Endothelial cell of umbilical vein (primary cell): ENCODE data around the gene ADAMTSL5. TPM values are rescaled to one million over a fixed set of nuclear protein-coding genes. Genes with fewer than 3 reads are reported as not detected.

Experiments
- BruUV-seq: library from RNA; stranded (reverse); fragments of 400-500 nt; replicated peaks from 2 replicates; lab custom pipeline; 2021; lab: Mats Ljungman, UMichigan
- CTCF ChIA-PET: fragments of 300-600, 350-600 bp; sonication (Branson Sonifier 250); formaldehyde crosslinking; loops from one replicate; lab custom pipeline; 2021; ENCODE audit warnings: antibody characterized with exemption, inconsistent platforms; lab: Charles Lee
- POLR2A ChIA-PET: fragments of 300-600, 350-600 bp; sonication (Branson Sonifier 250); formaldehyde crosslinking; loops from one replicate; lab custom pipeline; 2021; ENCODE audit warnings: antibody characterized with exemption, inconsistent platforms; lab: Charles Lee
- DNase-seq: peaks from one replicate; pipeline ENCODE4 v3.0.0-alpha.2; 2011; ENCODE audit warnings: low read depth, low spot score
- FAIRE-seq: peaks from 2 replicates; lab custom pipeline; 2011; peaks lifted over from hg19 to GRCh38; lab: Jason Lieb, UNC
- H2AFZ ChIP-seq: 2 replicates; pipeline ENCODE4 v1.6.0; 2012; ENCODE audit warnings: low read depth, low read length, control low read depth, inconsistent platforms
- H3K27ac ChIP-seq: 2 replicates; pipeline ENCODE4 v1.5.1; 2011; ENCODE audit warnings: low read depth, mild to moderate bottlenecking, control low read depth, low read length, moderate library complexity; ENCODE audit not compliant: insufficient read depth
- H3K27me3 ChIP-seq, 2 experiments: 2 replicates each; pipeline versions ENCODE4 v1.6.0 to v1.6.1; 2011; ENCODE audit warnings: low read length in 2 of 2, mixed read lengths in 1 of 2; ENCODE audit not compliant: control insufficient read depth in 2 of 2, insufficient read depth in 2 of 2
- H3K36me3 ChIP-seq, 2 experiments: 2 replicates in 1 of 2; 3 replicates in 1 of 2; pipeline ENCODE4 v1.5.1; 2011; ENCODE audit warnings: low read length in 2 of 2, mild to moderate bottlenecking in 1 of 2, moderate library complexity in 1 of 2; ENCODE audit not compliant: control insufficient read depth in 2 of 2, insufficient read depth in 2 of 2; ENCODE audit errors: extremely low read depth in 1 of 2
- H3K4me1 ChIP-seq: 3 replicates; pipeline ENCODE4 v1.5.1; 2011; ENCODE audit warnings: mild to moderate bottlenecking, low read length; ENCODE audit not compliant: control insufficient read depth, insufficient read depth; ENCODE audit errors: extremely low read depth
- H3K4me2 ChIP-seq: 2 replicates; pipeline ENCODE4 v1.6.1; 2011; ENCODE audit warnings: low read length, control low read depth, mixed read lengths; ENCODE audit not compliant: insufficient read depth
- H3K4me3 ChIP-seq, 3 experiments: fragments of 200-600 bp in 1 of 3; sonication (generic), shearing (Covaris generic) in 1 of 3; replicated peaks in 1 of 3; 2 replicates each; pipeline ENCODE4 v1.5.1; 2011 to 2016; ENCODE audit warnings: control low read depth in 3 of 3, low read length in 3 of 3, mild to moderate bottlenecking in 2 of 3, inconsistent platforms in 1 of 3, low read depth in 1 of 3, moderate library complexity in 1 of 3; ENCODE audit not compliant: insufficient read depth in 1 of 3
- H3K79me2 ChIP-seq: 2 replicates; pipeline ENCODE4 v1.6.0; 2012; ENCODE audit warnings: low read length, inconsistent platforms; ENCODE audit not compliant: control insufficient read depth, insufficient read depth
- H3K9ac ChIP-seq: replicated peaks from 2 replicates; pipeline ENCODE3; 2011; ENCODE audit warnings: low read length, control low read depth; ENCODE audit not compliant: insufficient read depth; ENCODE audit errors: extremely low read depth
- H3K9me1 ChIP-seq: replicated peaks from 3 replicates; pipeline ENCODE4 v1.6.0; 2011; ENCODE audit warnings: mild to moderate bottlenecking, low read length; ENCODE audit not compliant: control insufficient read depth, insufficient read depth; ENCODE audit errors: extremely low read depth
- H3K9me3 ChIP-seq: replicated peaks from 2 replicates; pipeline ENCODE4 v1.5.1; 2012; ENCODE audit warnings: low read length, inconsistent platforms; ENCODE audit not compliant: control insufficient read depth, insufficient read depth
- H4K20me1 ChIP-seq: replicated peaks from 2 replicates; pipeline ENCODE3; 2011; ENCODE audit warnings: mild to moderate bottlenecking, low read length; ENCODE audit not compliant: control insufficient read depth, insufficient read depth; ENCODE audit errors: extremely low read depth
- CTCF ChIP-seq, 2 donors: IDR thresholded peaks; 1 replicate in 1 of 2; 2 replicates in 1 of 2; pipeline ENCODE4 v1.5.1; 2011; ENCODE audit warnings: low read length in 2 of 2, mild to moderate bottlenecking in 2 of 2, moderate library complexity in 2 of 2, control low read depth in 1 of 2, inconsistent platforms in 1 of 2, low read depth in 1 of 2; ENCODE audit not compliant: insufficient read depth in 1 of 2; ENCODE audit errors: extremely low read depth in 1 of 2
- FOS ChIP-seq: IDR thresholded peaks from 2 replicates; pipeline ENCODE4 v1.6.1; 2011; ENCODE audit warnings: mild to moderate bottlenecking, low read length, moderate library complexity, borderline replicate concordance; ENCODE audit not compliant: insufficient read depth
- GATA2 ChIP-seq: IDR thresholded peaks from 2 replicates; pipeline ENCODE4 v1.7.0; 2011; ENCODE audit warnings: low read depth, mild to moderate bottlenecking, moderate library complexity, mixed read lengths, low read length; ENCODE audit not compliant: insufficient read length, insufficient read depth
- POLR2AphosphoS5 ChIP-seq: IDR thresholded peaks from 2 replicates; pipeline ENCODE4 v1.6.1; 2012; ENCODE audit warnings: low read depth, mild to moderate bottlenecking, control low read depth, low read length, moderate library complexity; ENCODE audit not compliant: insufficient read depth
- dilution Hi-C: fragments of 300-500 bp; cut with MboI; formaldehyde crosslinking; loops from one replicate; pipeline ENCODE4 v1.15.0; 2019; ENCODE audit warnings: low sequenced_read_pairs; ENCODE audit not compliant: extremely low pct_ligation_motif_present
- intact Hi-C: fragments of 100-400 bp; cut with micrococcal nuclease; formaldehyde crosslinking; loops from one replicate; pipeline ENCODE4 v1.10.0; 2022
- polyA plus RNA-seq, 4 experiments: library from polyadenylated mRNA; depleted of rRNA in 3 of 4; stranded (reverse) in 3 of 4; unstranded in 1 of 4; fragments of >200 nt; gene quantifications; 2 replicates each; pipeline versions ENCODE4 v1.2.1 to v1.2.3, GENCODE V29; 2011 to 2012; ENCODE audit warnings: missing spikeins in 1 of 4
- total RNA-seq: library from RNA; stranded (reverse); gene quantifications from 2 replicates; pipeline ENCODE4 v1.2.3, GENCODE V29; 2021
- TF ChIP-seq, protein P1 (sequence below): IDR thresholded peaks from 2 replicates; pipeline ENCODE4 v1.6.1; 2011; ENCODE audit not compliant: insufficient read depth, insufficient read length

The ADAMTSL5 gene
- total and polyA plus RNA-seq, 2 donors (not counting 3 experiments of a cell fraction or from before 2014, with no cell fraction given) = 0.07 TPM; not detected in 1

DNA sequence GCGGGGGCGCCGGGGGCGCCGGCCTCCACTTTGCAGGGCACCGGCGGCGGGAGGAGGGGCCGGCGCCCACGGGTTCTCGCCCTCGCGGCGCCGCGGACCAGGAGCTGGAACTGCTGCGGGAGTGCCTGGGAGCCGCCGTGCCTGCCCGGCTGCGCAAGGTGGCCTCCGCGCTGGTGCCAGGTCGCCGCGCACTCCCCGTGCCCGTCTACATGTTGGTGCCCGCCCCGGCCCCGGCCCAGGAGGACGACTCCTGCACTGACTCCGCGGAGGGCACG, 45.7 kb downstream of the ADAMTSL5 start:
- no peak for DNase-seq
- ChIA-PET POLR2A (no interaction called here), CTCF (interaction anchor here (0.6 to 3.6 kb wide), 7 partner anchors 9 to 388 kb away, joined by 3 to 11 read pairs (median 6); partner anchors contain the start of gene REEP6)
- no peaks in the 10 kb centered on the region for H3K9me1 ChIP-seq
- no peaks in the 10 kb centered on the region for H3K36me3 ChIP-seq
- no peak for FAIRE-seq
- TF ChIP-seq GATA2 (no peak), FOS (no peak), CTCF (IDR thresholded peaks at IDR 0.05; ENCODE audit: extremely low read depth in 1 of 2, insufficient read depth in 1 of 2, low read depth in 1 of 2, low read length in 2 of 2) (no peak), POLR2AphosphoS5 (no peak)
- TF ChIP-seq, protein P1, sequence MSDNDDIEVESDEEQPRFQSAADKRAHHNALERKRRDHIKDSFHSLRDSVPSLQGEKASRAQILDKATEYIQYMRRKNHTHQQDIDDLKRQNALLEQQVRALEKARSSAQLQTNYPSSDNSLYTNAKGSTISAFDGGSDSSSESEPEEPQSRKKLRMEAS = no peak
- intact Hi-C loops (no loop called here), dilution Hi-C loops (no loop called here)
- H3K79me2 ChIP-seq = no peaks in the 10 kb centered on the region
- peaks cover 5% of the 10 kb centered on the region for H3K4me1 ChIP-seq
- H3K4me2 ChIP-seq = no peak overlapping the region
- H3K27ac ChIP-seq = no peak overlapping the region
- no peaks in the 10 kb centered on the region for H3K9me3 ChIP-seq
- no peak overlapping the region for H2AFZ ChIP-seq
- H3K27me3 ChIP-seq = peaks cover 40 to 70% of the 10 kb centered on the region in 2 experiments
- no peak overlapping the region for H3K4me3 ChIP-seq
- no TSS peak for BruUV-seq
- H4K20me1 ChIP-seq = no peaks in the 10 kb centered on the region
- H3K9ac ChIP-seq = no peak overlapping the region
